DND-41 (cell line): Measurements from ENCODE around the gene SENP1.

Experiments
- ATAC-seq: fragments of 200-7000 bp; cut with Tn5 transposase; 3 replicates; pipeline ENCODE4 v1.9.1; 2021; ENCODE audit warnings: low read depth; ENCODE audit not compliant: insufficient read depth
- DNase-seq: peaks from one replicate; pipeline ENCODE4 v3.0.0-alpha.2; 2020
- H2AFZ ChIP-seq: 2 replicates; pipeline ENCODE4 v1.6.0; 2012; ENCODE audit warnings: low read depth, low read length
- H3K27ac ChIP-seq: 2 replicates; pipeline ENCODE4 v1.5.1; 2012; ENCODE audit warnings: low read length, inconsistent platforms
- H3K27me3 ChIP-seq: fragments of 200-600 bp; sonication (generic); 2 replicates; pipeline ENCODE4 v1.6.0; 2012; ENCODE audit warnings: low read length, mild to moderate bottlenecking, inconsistent platforms; ENCODE audit not compliant: insufficient read depth, poor library complexity
- H3K36me3 ChIP-seq: 2 replicates; pipeline ENCODE4 v1.5.1; 2012; ENCODE audit warnings: low read length, inconsistent platforms; ENCODE audit not compliant: insufficient read depth
- H3K4me1 ChIP-seq: 2 replicates; pipeline ENCODE4 v1.5.1; 2012; ENCODE audit warnings: mild to moderate bottlenecking, low read length; ENCODE audit not compliant: insufficient read depth
- H3K4me2 ChIP-seq: 2 replicates; pipeline ENCODE4 v1.6.0; 2012; ENCODE audit warnings: mild to moderate bottlenecking, moderate library complexity, low read length, inconsistent platforms; ENCODE audit not compliant: insufficient read depth
- H3K4me3 ChIP-seq, 2 experiments: fragments of 200-600 bp in 1 of 2; shearing (Covaris generic) in 1 of 2; 2 replicates each; pipeline ENCODE4 v1.5.1; 2012 to 2016; ENCODE audit warnings: inconsistent platforms in 2 of 2, low read length in 2 of 2, mild to moderate bottlenecking in 2 of 2, low read depth in 1 of 2, moderate library complexity in 1 of 2
- H3K79me2 ChIP-seq: 2 replicates; pipeline ENCODE4 v1.6.0; 2012; ENCODE audit warnings: low read length, inconsistent platforms; ENCODE audit not compliant: insufficient read depth
- H3K9ac ChIP-seq: 2 replicates; pipeline ENCODE4 v1.6.0; 2012; ENCODE audit warnings: low read depth, mild to moderate bottlenecking, inconsistent platforms, low read length, moderate library complexity
- H3K9me3 ChIP-seq: 2 replicates; pipeline ENCODE4 v1.5.1; 2012; ENCODE audit warnings: low read length, moderate library complexity, mild to moderate bottlenecking, inconsistent platforms; ENCODE audit not compliant: insufficient read depth, severe bottlenecking
- H4K20me1 ChIP-seq: 2 replicates; pipeline ENCODE4 v1.6.0; 2012; ENCODE audit warnings: low read length; ENCODE audit not compliant: insufficient read depth
- EZH2 ChIP-seq: IDR thresholded peaks from 3 replicates; pipeline ENCODE4 v1.6.1; 2012; ENCODE audit warnings: borderline replicate concordance, low read depth, mild to moderate bottlenecking, moderate library complexity, low read length, inconsistent platforms; ENCODE audit not compliant: severe bottlenecking
- TF ChIP-seq, protein P1 (sequence below): IDR thresholded peaks from 2 replicates; pipeline ENCODE4 v1.5.1; 2012; ENCODE audit warnings: borderline replicate concordance, low read length, moderate library complexity, mild to moderate bottlenecking; ENCODE audit not compliant: poor library complexity, severe bottlenecking; ENCODE audit errors: extremely low read depth

Gene SENP1

DNA sequence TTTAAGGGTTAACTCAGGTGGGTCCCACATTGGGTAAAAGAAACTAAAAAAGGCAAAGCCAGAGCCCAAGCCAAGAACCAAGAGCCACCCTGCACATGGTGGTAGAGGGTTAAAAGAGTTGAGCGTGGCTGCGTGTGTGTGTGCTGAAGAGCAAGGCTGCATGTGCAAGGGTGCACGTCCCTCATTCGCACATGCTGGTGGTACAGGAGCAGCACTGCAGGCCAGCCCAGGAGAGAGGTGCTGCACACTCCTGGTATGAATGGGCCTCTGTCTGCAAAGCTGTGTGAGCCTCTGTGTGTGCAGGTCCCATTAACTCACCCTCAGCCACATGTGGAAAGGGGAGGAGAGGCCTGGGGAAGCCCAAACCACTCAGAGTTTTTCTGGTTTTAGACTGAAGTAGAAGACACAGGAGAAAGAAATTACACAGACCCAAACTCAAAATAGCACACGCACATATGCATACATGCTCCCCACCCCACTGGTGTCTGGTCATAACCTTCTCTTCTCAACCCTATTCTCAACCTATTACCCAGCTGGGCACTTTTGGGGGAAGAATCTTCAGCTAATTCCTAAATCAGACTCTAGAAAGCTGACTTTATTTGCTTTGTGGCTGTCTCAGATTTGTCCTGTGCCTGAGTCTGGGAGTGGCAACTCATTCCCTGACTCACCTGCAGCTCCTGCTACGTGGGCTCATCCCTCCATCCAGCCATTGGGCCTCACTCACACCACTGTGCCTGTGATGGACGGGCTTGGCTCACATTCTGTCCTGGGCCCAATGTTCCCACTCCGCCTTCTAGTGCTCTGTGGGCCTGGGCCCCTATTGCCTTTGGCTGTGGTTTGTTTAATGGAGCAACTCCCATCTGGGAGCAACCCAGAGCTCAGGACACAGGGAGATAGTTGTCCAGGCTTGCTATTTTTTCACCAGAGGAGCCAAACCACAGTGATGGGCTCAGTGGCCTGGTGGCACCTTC is 70.8 kb downstream of the SENP1 start:
- no peaks in the 10 kb centered on the region for H3K79me2 ChIP-seq
- H3K36me3 ChIP-seq, result no peaks in the 10 kb centered on the region
- no peak overlapping the region for H2AFZ ChIP-seq
- no peaks in the 10 kb centered on the region for H4K20me1 ChIP-seq
- no peaks in the 10 kb centered on the region for H3K27me3 ChIP-seq
- no peak overlapping the region for H3K4me3 ChIP-seq
- no peak for TF ChIP-seq EZH2
- TF ChIP-seq, protein P1, sequence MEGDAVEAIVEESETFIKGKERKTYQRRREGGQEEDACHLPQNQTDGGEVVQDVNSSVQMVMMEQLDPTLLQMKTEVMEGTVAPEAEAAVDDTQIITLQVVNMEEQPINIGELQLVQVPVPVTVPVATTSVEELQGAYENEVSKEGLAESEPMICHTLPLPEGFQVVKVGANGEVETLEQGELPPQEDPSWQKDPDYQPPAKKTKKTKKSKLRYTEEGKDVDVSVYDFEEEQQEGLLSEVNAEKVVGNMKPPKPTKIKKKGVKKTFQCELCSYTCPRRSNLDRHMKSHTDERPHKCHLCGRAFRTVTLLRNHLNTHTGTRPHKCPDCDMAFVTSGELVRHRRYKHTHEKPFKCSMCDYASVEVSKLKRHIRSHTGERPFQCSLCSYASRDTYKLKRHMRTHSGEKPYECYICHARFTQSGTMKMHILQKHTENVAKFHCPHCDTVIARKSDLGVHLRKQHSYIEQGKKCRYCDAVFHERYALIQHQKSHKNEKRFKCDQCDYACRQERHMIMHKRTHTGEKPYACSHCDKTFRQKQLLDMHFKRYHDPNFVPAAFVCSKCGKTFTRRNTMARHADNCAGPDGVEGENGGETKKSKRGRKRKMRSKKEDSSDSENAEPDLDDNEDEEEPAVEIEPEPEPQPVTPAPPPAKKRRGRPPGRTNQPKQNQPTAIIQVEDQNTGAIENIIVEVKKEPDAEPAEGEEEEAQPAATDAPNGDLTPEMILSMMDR, result no peak
- no peaks in the 10 kb centered on the region for H3K9me3 ChIP-seq
- no peak overlapping the region for H3K4me2 ChIP-seq
- no peak overlapping the region for H3K27ac ChIP-seq
- no peak overlapping the region for H3K9ac ChIP-seq
- no peak for ATAC-seq
- no peak for DNase-seq
- no peaks in the 10 kb centered on the region for H3K4me1 ChIP-seq

DNA sequence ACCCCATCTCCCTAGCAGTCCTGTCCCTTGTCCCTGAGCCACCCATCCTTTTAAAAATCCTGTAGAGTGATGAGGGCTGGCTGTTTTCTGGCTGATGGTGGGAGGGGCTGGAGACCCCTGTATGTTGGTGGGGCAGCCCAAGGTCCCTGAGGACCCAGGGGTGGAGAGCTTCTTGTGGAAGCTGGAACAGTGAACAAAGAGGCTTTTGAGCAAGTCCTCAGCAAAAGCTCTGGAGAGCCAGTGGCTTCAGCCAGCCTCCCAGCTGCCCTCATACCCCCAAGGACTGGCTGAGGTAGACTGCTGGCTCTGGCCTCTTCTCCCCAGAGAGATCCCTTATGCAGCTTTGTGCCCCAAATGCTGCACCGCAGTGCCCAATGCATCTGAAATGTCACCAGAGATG is 72.4 kb downstream of the SENP1 start:
- Histone ChIP-seq H3K27me3 (no peaks in the 10 kb centered on the region), H4K20me1 (no peaks in the 10 kb centered on the region), H3K4me1 (no peaks in the 10 kb centered on the region)

DNA sequence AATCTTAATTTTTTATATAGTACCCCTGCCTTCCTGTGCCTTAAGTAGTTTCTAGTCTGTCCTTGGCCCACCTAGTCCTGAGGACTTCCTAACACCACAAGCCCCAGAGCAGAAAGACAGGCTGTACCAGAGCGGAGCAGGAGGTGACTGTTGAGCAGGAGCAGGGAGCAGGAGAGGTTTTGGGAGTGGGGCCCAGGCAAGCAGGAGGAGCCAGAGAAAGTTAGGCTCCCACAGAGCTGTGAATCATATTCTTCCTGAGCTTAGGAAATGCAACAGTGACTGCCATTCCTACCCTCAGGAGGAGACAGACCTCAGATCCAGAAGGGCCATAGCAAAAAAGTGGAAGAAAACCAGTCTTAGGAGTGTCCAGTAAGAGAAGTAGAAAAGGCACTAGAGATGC is 73.3 kb downstream of the SENP1 start:
- DNase-seq (no peak), ATAC-seq (no peak)
- Histone ChIP-seq H3K79me2 (no peaks in the 10 kb centered on the region), H2AFZ (no peak overlapping the region), H3K4me3 (no peak overlapping the region), H3K4me2 (no peak overlapping the region), H3K9ac (no peak overlapping the region), H3K27me3 (no peaks in the 10 kb centered on the region), H3K36me3 (no peaks in the 10 kb centered on the region), H3K9me3 (no peaks in the 10 kb centered on the region), H4K20me1 (no peaks in the 10 kb centered on the region), H3K4me1 (no peaks in the 10 kb centered on the region), H3K27ac (no peak overlapping the region)
- TF ChIP-seq, protein P1, result no peak
- no peak for TF ChIP-seq EZH2

More for the DNA sequence above, 72.4 kb downstream of the SENP1 start:
- Histone ChIP-seq H3K9ac (no peak overlapping the region), H3K9me3 (no peaks in the 10 kb centered on the region), H3K36me3 (no peaks in the 10 kb centered on the region), H3K4me3 (no peak overlapping the region), H3K79me2 (no peaks in the 10 kb centered on the region), H3K4me2 (no peak overlapping the region), H2AFZ (no peak overlapping the region), H3K27ac (no peak overlapping the region)
- TF ChIP-seq EZH2, result no peak
- TF ChIP-seq, protein P1, result no peak
- no peak for ATAC-seq
- DNase-seq, result no peak
